Activated CD8-positive, alpha-beta T cell treated with anti-CD3 and anti-CD28 coated beads for 36 hours (primary cell): Measurements from ENCODE around the gene HOTAIR. TPM values are rescaled to one million over a fixed set of nuclear protein-coding genes. Genes with fewer than 3 reads are reported as not detected.
A peak's percentile ranks its signal among the peaks of the same experiment; 100 is the strongest.

Source experiments
- ATAC-seq: fragments of 200-7000 bp; cut with Tn5 transposase; one replicate; pipeline ENCODE4 v1.10.0; 2021; ENCODE audit warnings: mild to moderate bottlenecking, moderate library complexity
- CTCF ChIA-PET: fragments of 350-600 bp; sonication (Branson Sonifier 250); formaldehyde crosslinking; loops from one replicate; lab custom pipeline; 2021; ENCODE audit warnings: antibody characterized with exemption; lab: Charles Lee
- POLR2A ChIA-PET: fragments of 350-600 bp; sonication (Branson Sonifier 250); formaldehyde crosslinking; loops from one replicate; lab custom pipeline; 2021; ENCODE audit warnings: antibody characterized with exemption; lab: Charles Lee
- DNase-seq: peaks from one replicate; pipeline ENCODE4 v3.0.0-alpha.2; 2020
- H3K27ac Mint-ChIP-seq: one replicate; pipeline ENCODE4 v1.8.0; 2021; ENCODE audit warnings: mild to moderate bottlenecking, mixed read lengths
- H3K27me3 Mint-ChIP-seq: one replicate; pipeline ENCODE4 v1.8.0; 2021; ENCODE audit warnings: mixed read lengths
- H3K36me3 Mint-ChIP-seq: one replicate; pipeline ENCODE4 v1.8.0; 2021; ENCODE audit warnings: low read depth, mixed read lengths
- H3K4me1 Mint-ChIP-seq: one replicate; pipeline ENCODE4 v1.8.0; 2021; ENCODE audit warnings: low read depth, mixed read lengths
- H3K4me3 Mint-ChIP-seq: one replicate; pipeline ENCODE4 v1.8.0; 2021; ENCODE audit warnings: mild to moderate bottlenecking, moderate library complexity, mixed read lengths
- H3K9me3 Mint-ChIP-seq: one replicate; pipeline ENCODE4 v1.8.0; 2021; ENCODE audit warnings: mixed read lengths
- intact Hi-C: fragments of 100-400 bp; cut with micrococcal nuclease; formaldehyde crosslinking; loops from one replicate; pipeline ENCODE4 v1.10.0; 2022
- total RNA-seq, 2 experiments: library from RNA; stranded (reverse); gene quantifications; one replicate each; pipeline ENCODE4 v1.2.3, GENCODE V29; 2021
- TF ChIP-seq, protein P1 (sequence below): fragments of 200-600 bp; IDR thresholded peaks from one replicate; pipeline ENCODE4 v1.8.0; 2022; ENCODE audit warnings: antibody characterized with exemption, mild to moderate bottlenecking

HOTAIR gene
- total RNA-seq, 2 experiments from 2014 or later = not detected

DNA sequence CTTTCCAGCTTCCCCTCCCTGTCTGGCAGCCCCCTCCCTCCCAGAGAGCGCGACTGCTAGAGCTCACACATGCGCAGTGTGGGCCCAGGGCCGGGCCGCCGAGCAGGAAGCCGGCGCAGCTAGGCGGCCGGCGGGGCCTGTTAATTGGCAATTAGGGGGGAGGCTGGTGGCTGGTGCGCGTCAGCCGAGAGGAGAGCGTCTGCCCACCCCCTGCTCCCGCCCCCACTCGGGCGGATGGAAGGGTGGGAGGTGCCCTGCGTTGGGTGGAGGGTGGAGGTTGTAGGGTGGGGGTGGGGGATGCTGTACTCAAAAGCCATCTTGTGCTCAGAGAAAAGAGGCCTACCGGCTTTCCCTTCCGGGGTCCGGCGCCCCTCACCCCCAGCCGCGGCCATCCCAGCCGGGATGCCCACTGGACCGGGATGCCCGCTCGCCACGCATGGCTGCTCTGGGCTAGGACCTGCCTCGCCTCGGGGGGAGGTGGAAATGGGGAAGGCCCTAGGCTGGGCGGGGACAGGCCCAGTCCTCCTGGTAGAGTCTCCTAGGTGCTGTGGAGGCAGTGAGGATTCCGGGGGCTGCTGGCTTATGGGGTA, 43.2 kb upstream of the HOTAIR start:
- intact Hi-C loops = no loop called here
- Mint-ChIP-seq H3K36me3 (no peaks in the 10 kb centered on the region), H3K4me3 (peak overlapping the region; percentile 76), H3K27ac (no peak overlapping the region), H3K27me3 (peaks cover 67% of the 10 kb centered on the region), H3K9me3 (no peaks in the 10 kb centered on the region), H3K4me1 (peaks cover 15% of the 10 kb centered on the region)
- ChIA-PET CTCF (interaction anchor here (0.8 to 3.5 kb wide), 14 partner anchors 9 to 198 kb away, joined by 3 to 23 read pairs (median 4); partner anchors contain the start of genes HOXC4, HOXC5, HOXC8 and SMUG1), POLR2A (interaction anchor here (2.0 kb wide), 1 partner anchor 9 kb away, joined by 6 read pairs; the partner anchor contains the start of gene HOXC8)
- DNase-seq (peak; percentile 84), ATAC-seq (peak; percentile 92)
- TF ChIP-seq, protein P1, sequence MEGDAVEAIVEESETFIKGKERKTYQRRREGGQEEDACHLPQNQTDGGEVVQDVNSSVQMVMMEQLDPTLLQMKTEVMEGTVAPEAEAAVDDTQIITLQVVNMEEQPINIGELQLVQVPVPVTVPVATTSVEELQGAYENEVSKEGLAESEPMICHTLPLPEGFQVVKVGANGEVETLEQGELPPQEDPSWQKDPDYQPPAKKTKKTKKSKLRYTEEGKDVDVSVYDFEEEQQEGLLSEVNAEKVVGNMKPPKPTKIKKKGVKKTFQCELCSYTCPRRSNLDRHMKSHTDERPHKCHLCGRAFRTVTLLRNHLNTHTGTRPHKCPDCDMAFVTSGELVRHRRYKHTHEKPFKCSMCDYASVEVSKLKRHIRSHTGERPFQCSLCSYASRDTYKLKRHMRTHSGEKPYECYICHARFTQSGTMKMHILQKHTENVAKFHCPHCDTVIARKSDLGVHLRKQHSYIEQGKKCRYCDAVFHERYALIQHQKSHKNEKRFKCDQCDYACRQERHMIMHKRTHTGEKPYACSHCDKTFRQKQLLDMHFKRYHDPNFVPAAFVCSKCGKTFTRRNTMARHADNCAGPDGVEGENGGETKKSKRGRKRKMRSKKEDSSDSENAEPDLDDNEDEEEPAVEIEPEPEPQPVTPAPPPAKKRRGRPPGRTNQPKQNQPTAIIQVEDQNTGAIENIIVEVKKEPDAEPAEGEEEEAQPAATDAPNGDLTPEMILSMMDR = no peak

DNA sequence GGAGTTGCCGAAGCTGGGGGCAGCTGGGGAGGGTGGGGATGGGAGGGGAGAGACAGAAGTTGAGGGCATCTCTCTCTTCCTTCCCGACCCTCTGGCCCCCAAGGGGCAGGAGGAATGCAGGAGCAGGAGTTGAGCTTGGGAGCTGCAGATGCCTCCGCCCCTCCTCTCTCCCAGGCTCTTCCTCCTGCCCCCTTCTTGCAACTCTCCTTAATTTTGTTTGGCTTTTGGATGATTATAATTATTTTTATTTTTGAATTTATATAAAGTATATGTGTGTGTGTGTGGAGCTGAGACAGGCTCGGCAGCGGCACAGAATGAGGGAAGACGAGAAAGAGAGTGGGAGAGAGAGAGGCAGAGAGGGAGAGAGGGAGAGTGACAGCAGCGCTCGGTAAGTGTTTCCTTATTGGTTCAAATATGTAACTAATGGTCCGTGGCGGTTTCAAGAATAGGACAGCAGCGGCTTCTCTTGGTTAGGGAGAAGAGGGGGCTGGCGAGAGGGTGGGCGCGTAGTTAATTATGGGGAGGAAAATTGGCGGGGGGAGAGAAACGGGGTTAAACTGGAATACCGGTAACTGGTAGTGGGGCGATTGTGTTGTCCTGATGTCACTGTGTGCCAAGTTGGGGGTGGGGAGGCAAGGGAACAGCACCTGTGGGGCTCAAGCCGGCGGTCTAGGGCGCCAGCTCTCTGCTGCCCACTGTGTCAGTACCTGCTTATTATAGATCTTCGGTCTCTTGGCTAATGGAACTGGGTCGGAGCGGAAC, 42.5 kb upstream of the HOTAIR start:
- Mint-ChIP-seq H3K36me3 (no peaks in the 10 kb centered on the region), H3K27ac (no peak overlapping the region), H3K4me3 (peak overlapping the region; percentile 76), H3K27me3 (peaks cover 70% of the 10 kb centered on the region), H3K4me1 (peaks cover 15% of the 10 kb centered on the region), H3K9me3 (no peaks in the 10 kb centered on the region)
- no peak for DNase-seq
- TF ChIP-seq, protein P1 = no peak
- POLR2A ChIA-PET = interaction anchor here (0.6 to 2.0 kb wide), 2 partner anchors 9 to 202 kb away, joined by 3 to 6 read pairs; partner anchors contain the start of gene HOXC8
- peak; percentile 38 for ATAC-seq
- intact Hi-C loops = no loop called here
- CTCF ChIA-PET = interaction anchor here (0.8 to 3.5 kb wide), 15 partner anchors 8 to 199 kb away, joined by 3 to 23 read pairs (median 4); partner anchors contain the start of genes HOXC4, HOXC5, HOXC8 and SMUG1

DNA sequence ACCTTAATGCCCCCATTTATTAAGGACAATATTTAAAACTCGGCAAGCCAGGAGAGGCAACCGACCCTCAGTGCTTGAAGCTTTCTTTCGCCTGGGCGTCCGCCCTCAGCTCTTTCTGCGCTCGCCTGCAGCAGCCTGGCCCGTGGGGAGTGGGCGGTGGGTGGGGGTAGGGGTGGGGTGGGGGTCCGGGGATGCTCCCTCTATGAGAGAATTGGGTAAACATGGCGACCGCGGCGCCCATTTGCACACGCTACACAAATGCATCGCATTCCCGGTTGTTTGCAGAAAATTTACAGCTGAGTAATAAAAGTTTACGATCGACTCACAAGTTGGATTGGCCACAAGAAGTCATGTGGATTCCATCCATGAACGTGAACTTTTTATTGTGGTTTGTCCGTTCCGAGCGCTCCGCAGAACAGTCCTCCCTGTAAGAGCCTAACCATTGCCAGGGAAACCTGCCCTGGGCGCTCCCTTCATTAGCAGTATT, 41.8 kb upstream of the HOTAIR start:
- DNase-seq (no peak), ATAC-seq (no peak)
- Mint-ChIP-seq H3K9me3 (no peaks in the 10 kb centered on the region), H3K27ac (no peak overlapping the region), H3K4me1 (peaks cover 16% of the 10 kb centered on the region), H3K27me3 (peaks cover 69% of the 10 kb centered on the region), H3K4me3 (no peak overlapping the region), H3K36me3 (no peaks in the 10 kb centered on the region)
- intact Hi-C loops = no loop called here
- ChIA-PET POLR2A (interaction anchor here (1.1 to 2.0 kb wide), 2 partner anchors 8 to 22 kb away, joined by 3 to 6 read pairs; partner anchors contain the start of gene HOXC8), CTCF (interaction anchor here (1.2 to 3.5 kb wide), 9 partner anchors 8 to 191 kb away, joined by 4 to 23 read pairs (median 7); partner anchors contain the start of genes HOXC5 and HOXC8)
- TF ChIP-seq, protein P1 = no peak

- ATAC-seq = no peak
- Mint-ChIP-seq H3K4me3 (no peak overlapping the region), H3K9me3 (no peaks in the 10 kb centered on the region), H3K36me3 (no peaks in the 10 kb centered on the region), H3K27me3 (peaks cover 70% of the 10 kb centered on the region), H3K27ac (no peak overlapping the region), H3K4me1 (peaks cover 21% of the 10 kb centered on the region)
- intact Hi-C loops = no loop called here
- no peak for DNase-seq
- TF ChIP-seq, protein P1 = no peak
- CTCF ChIA-PET = interaction anchor here (1.2 to 3.5 kb wide), 8 partner anchors 9 to 192 kb away, joined by 4 to 23 read pairs (median 10); partner anchors contain the start of gene HOXC5
- POLR2A ChIA-PET = interaction anchor here (1.1 to 2.0 kb wide), 2 partner anchors 7 to 23 kb away, joined by 3 to 6 read pairs; partner anchors contain the start of gene HOXC8
Observed at GRCh38 chr12:54016051-54016450, 41.3 kb upstream of the HOTAIR start.
